H7 (cell line): Measurements from ENCODE around the gene FOXO6. TPM values are rescaled to one million over a fixed set of nuclear protein-coding genes. Genes with fewer than 3 reads are reported as not detected.

Experiments
- DNase-seq: peaks from one replicate; pipeline ENCODE4 v3.0.0; 2012
- H3K27me3 ChIP-seq: 2 replicates; pipeline ENCODE4 v1.6.0; 2011; ENCODE audit warnings: mild to moderate bottlenecking, low read length; ENCODE audit not compliant: control insufficient read depth, insufficient read depth
- H3K36me3 ChIP-seq: replicated peaks from 2 replicates; pipeline ENCODE4 v1.5.1; 2011; ENCODE audit warnings: low read length; ENCODE audit not compliant: control insufficient read depth, insufficient read depth
- H3K4me3 ChIP-seq: 2 replicates; pipeline ENCODE4 v1.5.1; 2011; ENCODE audit warnings: low read depth, mild to moderate bottlenecking, control low read depth, low read length, moderate library complexity; ENCODE audit not compliant: insufficient read depth
- total RNA-seq: library from RNA; depleted of rRNA; stranded (reverse); fragments of >200 nt; shearing (Covaris generic); gene quantifications from 2 replicates; pipeline ENCODE4 v1.2.3, GENCODE V29; 2014; rRNA removed

The FOXO6 gene
- total RNA-seq, 1 experiment from 2014 or later: 0.97 TPM

- H3K27me3 ChIP-seq: no peaks in the 10 kb centered on the region; the same call in 1 of the 2 replicates
- no peak for DNase-seq
- H3K4me3 ChIP-seq: no peak overlapping the region
- H3K36me3 ChIP-seq: no peaks in the 10 kb centered on the region; the same call in 1 of the 2 replicates
Observed at GRCh38 chr1:41427916-41428737, 66.9 kb downstream of the FOXO6 start.

DNA sequence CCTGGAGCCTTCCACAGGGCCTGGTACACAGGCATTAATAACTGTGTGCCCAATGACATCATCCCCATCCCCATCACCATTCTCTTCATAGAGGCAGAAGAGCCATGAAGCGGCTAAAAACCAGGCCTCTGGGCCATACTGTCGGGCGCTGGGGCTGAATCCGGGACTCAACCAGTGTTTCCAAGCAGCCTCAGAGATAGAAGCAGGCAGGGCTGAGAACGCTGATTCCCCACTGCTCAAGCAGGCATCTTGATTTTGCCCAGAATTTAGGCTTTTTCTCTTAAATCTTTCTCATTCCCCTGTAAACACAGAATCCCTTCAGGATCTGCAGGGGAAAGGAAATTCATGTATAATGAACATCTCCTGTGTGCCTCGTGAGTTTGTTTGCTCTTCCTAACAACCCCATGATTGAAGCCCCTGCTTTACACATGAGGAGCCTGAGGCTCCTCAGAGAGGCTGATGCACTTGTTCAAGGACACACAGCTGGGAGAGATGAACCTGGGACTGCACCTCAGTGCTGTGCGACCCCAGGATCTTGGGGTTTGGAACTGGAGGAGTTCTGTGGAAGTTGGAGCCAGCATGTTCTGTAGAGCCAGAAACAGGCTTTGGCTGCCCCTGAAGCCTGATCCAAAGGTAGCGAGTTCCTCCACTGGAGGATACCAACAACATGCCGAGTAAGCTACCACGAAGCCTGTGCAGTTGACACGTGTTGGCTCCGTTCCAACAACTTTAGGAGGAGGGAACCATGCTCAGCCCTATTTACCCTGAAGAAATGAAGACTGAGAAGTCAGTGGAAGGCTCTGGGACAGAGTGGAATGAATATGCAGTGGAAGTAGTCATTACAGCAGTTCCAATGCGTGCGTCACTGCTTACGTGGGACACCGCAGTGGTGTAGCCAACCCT lies 67.8 kb downstream of the FOXO6 start:
- H3K36me3 ChIP-seq: no peaks in the 10 kb centered on the region; the same call in 1 of the 2 replicates
- H3K27me3 ChIP-seq: no peaks in the 10 kb centered on the region; the same call in 1 of the 2 replicates
- H3K4me3 ChIP-seq: no peak overlapping the region
- DNase-seq: no peak

DNA sequence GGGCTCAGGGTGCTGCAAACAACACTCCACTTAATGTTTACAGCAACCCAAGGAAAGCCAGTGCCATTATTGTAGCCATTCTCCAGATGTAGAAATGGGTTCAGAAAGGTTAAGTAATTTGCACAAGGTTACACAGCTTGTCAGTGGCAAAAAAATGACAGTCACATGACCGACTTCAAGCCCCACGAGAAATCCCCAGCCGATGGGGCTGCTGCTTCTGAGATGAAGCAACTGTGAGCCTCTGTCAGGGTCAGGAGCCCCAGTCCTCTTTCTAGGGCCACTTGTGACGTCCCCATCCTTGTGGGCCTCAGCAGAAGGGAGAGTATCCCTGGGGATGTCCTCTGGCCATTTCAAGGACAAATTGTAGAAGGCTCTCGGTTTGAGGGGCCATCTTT lies 68.4 kb downstream of the FOXO6 start:
- Histone ChIP-seq H3K27me3 (no peaks in the 10 kb centered on the region; the same call in 1 of the 2 replicates), H3K4me3 (no peak overlapping the region), H3K36me3 (no peaks in the 10 kb centered on the region; the same call in 1 of the 2 replicates)
- DNase-seq: no peak

DNA sequence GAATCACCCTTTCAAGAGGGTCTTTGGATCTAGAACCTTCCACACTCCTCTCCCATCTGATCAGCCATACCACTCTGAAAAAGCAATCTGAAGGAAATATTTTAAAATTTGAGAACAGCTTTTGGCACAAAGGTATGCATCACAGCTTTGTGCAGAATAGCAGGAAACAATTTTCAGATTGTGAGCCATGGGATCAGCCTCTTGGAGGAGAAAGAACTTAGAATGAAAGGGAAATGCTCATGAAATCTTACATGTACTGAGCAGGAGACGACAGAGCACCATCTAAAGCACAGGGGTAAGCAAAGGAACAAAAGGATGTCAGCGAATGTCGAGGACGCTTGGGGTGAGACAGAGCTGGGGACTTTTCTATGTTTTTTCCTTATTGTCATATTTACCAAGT lies 68.8 kb downstream of the FOXO6 start:
- Histone ChIP-seq H3K36me3 (no peaks in the 10 kb centered on the region), H3K27me3 (no peaks in the 10 kb centered on the region; the same call in 1 of the 2 replicates), H3K4me3 (no peak overlapping the region)
- DNase-seq: no peak

GRCh38 chr1:41430582-41430981 lies 69.3 kb downstream of the FOXO6 start:
- no peaks in the 10 kb centered on the region; the same call in 1 of the 2 replicates for H3K27me3 ChIP-seq
- no peak overlapping the region for H3K4me3 ChIP-seq
- no peaks in the 10 kb centered on the region for H3K36me3 ChIP-seq
- DNase-seq: no peak

GRCh38 chr1:41431490-41432350 lies 70.5 kb downstream of the FOXO6 start:
- DNase-seq: no peak
- no peaks in the 10 kb centered on the region for H3K36me3 ChIP-seq
- H3K27me3 ChIP-seq: no peaks in the 10 kb centered on the region; the same call in 1 of the 2 replicates

More at GRCh38 chr1:41431490-41432350, 70.5 kb downstream of the FOXO6 start:
- H3K4me3 ChIP-seq: no peak overlapping the region

Other genes with a start within 250 kb of the FOXO6 start
- 21.1 and 27.1 TPM in 2 replicates for gene SCMH1, start 119.1 kb upstream of the FOXO6 start, total RNA-seq
- 0.55 and 0.81 TPM in 2 replicates for gene EDN2, start 123.2 kb downstream of the FOXO6 start, total RNA-seq